Measurements from ENCODE around the gene EPN2. TPM values are rescaled to one million over a fixed set of nuclear protein-coding genes. Genes with fewer than 3 reads are reported as not detected.

EPN2 gene
- total RNA-seq, 1 experiment from 2014 or later = 31.3 TPM

DNA sequence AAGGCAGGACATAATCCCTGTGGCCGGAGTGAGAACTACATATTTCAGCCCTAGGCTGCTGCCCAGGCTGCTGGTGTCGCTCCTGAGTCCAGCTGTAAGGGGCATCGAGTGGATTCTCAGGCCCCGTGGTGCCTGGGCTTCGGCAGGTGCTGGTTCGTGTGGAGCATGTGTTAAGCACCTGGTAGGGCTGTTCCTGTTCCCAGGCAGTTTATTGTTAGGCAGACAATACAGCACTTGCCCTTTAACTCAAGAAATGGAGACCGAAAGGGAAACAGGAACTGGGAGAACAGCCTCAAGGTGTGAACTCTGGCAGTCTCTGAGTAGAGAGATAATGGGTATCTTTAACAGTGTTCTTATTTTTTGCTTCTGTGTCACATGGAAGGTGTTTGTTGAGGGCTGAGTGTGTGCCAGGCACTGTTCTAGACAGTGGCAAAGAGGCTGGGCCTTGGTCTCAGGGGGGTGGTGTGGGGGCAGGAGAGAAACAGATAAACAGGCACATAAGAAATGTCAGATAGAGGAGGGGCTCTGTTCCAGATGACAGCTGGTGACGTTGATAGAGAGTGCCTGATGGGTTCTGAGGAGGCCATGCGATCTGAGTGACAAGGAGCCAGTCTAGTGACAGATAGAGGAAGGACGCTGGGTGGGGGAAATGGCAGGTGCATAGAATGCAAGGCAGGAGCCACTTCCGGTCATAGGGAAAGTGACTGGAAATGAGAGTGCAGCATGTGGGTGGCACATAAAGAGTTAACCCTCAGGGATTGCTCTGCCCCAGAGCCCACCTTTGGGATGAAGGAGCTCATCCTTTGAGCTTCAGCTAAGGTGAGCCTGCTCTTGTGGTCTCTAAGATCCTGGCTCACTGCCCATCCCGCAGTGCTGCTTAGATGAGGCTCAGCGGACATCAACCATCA, 33.8 kb downstream of the EPN2 start:
- CTCF ChIA-PET = no interaction called here
- Mint-ChIP-seq H3K36me3 (ENCODE audit: insufficient read depth, unreplicated experiment) (peaks cover 8% of the 10 kb centered on the region), H3K4me1 (ENCODE audit: low read depth, unreplicated experiment) (peaks cover 10% of the 10 kb centered on the region), H3K9me3 (ENCODE audit: low read depth, unreplicated experiment) (no peaks in the 10 kb centered on the region), H3K4me3 (ENCODE audit: low read depth, unreplicated experiment) (no peak overlapping the region), H3K27ac (ENCODE audit: unreplicated experiment) (no peak overlapping the region), H3K27me3 (ENCODE audit: unreplicated experiment) (no peaks in the 10 kb centered on the region)
- DNase-seq = no peak
- intact Hi-C loops (cut with micrococcal nuclease; ENCODE audit: unreplicated experiment) = no loop called here
- TF ChIP-seq, protein P1, sequence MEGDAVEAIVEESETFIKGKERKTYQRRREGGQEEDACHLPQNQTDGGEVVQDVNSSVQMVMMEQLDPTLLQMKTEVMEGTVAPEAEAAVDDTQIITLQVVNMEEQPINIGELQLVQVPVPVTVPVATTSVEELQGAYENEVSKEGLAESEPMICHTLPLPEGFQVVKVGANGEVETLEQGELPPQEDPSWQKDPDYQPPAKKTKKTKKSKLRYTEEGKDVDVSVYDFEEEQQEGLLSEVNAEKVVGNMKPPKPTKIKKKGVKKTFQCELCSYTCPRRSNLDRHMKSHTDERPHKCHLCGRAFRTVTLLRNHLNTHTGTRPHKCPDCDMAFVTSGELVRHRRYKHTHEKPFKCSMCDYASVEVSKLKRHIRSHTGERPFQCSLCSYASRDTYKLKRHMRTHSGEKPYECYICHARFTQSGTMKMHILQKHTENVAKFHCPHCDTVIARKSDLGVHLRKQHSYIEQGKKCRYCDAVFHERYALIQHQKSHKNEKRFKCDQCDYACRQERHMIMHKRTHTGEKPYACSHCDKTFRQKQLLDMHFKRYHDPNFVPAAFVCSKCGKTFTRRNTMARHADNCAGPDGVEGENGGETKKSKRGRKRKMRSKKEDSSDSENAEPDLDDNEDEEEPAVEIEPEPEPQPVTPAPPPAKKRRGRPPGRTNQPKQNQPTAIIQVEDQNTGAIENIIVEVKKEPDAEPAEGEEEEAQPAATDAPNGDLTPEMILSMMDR (IDR thresholded peaks at IDR 0.05; ENCODE audit: unreplicated experiment) = no peak
- no TSS peak for BruUV-seq (replicated peaks)

DNA sequence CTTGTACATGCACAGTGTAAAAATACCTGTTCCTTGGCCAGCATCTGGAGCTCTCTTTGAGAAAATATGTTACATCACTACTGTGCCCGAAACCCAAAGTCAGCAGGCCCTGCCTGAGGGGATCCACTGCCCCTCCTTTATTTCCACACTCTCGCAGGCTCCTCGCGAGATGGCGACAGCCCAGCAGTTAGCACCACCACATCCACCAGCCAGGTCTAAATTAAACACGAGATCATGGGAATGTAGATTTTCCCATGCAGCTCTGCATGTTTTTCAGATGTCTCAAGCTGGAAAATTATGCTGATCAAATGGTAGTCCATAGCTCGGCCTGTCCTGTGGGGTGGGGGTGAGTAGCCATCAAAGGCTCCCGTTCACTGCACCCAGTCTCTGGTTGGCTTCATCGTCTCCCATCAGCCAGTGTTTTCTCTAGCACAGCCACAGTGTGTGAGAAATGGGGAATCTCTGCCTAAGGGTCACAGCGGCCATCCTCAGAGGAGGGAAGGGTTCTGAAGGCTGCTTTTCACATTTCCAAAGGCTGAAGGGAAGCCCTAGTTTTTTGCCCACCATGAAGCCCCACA, 34.7 kb downstream of the EPN2 start:
- Mint-ChIP-seq H3K27ac (ENCODE audit: unreplicated experiment) (no peak overlapping the region), H3K27me3 (ENCODE audit: unreplicated experiment) (no peaks in the 10 kb centered on the region), H3K4me3 (ENCODE audit: low read depth, unreplicated experiment) (no peak overlapping the region), H3K36me3 (ENCODE audit: insufficient read depth, unreplicated experiment) (peaks cover 5% of the 10 kb centered on the region), H3K9me3 (ENCODE audit: low read depth, unreplicated experiment) (no peaks in the 10 kb centered on the region), H3K4me1 (ENCODE audit: low read depth, unreplicated experiment) (peaks cover 10% of the 10 kb centered on the region)
- CTCF ChIA-PET = no interaction called here
- TF ChIP-seq, protein P1 (IDR thresholded peaks at IDR 0.05; ENCODE audit: unreplicated experiment) = no peak
- no TSS peak for BruUV-seq (replicated peaks)
- intact Hi-C loops (cut with micrococcal nuclease; ENCODE audit: unreplicated experiment) = no loop called here
- no peak for DNase-seq

DNA sequence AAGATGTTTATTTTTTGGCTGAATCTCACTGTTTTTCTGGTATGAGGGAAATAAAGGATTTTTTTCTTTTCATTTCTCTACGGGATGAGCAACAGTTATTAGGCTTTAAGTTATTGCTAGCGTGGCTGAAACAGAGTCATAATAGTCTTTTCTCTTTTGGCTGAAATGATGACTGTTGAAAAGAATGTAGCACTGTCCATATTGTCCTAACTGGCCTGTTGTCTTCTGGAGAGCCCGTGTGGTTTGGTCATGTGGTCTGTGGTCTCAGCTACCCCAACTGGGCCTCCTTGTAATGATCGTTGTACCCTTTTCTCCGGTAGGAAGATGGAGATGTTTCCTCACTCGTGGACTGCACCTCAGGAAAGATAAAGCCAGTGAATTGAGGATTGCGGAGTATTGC, 36.6 kb downstream of the EPN2 start:
- Mint-ChIP-seq H3K36me3 (ENCODE audit: insufficient read depth, unreplicated experiment) (peaks cover 5% of the 10 kb centered on the region), H3K9me3 (ENCODE audit: low read depth, unreplicated experiment) (no peaks in the 10 kb centered on the region), H3K4me1 (ENCODE audit: low read depth, unreplicated experiment) (peaks cover 5% of the 10 kb centered on the region), H3K4me3 (ENCODE audit: low read depth, unreplicated experiment) (no peak overlapping the region), H3K27me3 (ENCODE audit: unreplicated experiment) (no peaks in the 10 kb centered on the region), H3K27ac (ENCODE audit: unreplicated experiment) (no peak overlapping the region)
- BruUV-seq (replicated peaks) = no TSS peak
- CTCF ChIA-PET = no interaction called here
- no peak for DNase-seq
- intact Hi-C loops (cut with micrococcal nuclease; ENCODE audit: unreplicated experiment) = no loop called here
- TF ChIP-seq, protein P1 (IDR thresholded peaks at IDR 0.05; ENCODE audit: unreplicated experiment) = no peak

DNA sequence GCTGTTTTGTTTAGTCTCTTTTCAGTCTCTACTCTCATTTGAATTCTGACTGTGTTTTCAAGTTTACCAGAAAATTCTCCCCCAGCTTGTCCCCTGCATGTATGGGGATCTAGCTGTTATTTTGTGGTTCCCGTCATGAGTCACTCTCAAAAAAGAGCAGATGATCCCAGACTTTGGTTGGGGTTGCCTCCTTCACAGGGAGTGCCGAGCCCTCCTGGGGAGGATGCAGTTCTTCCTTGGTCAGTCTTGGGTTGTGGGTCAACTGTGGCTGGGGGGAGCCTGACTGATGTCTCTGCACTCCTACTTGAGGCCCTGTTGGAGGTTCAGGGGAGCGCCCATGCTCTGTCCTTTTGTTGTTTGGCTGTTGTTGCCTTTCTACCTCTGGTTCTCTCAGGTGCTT, 37.7 kb downstream of the EPN2 start:
- no TSS peak for BruUV-seq (replicated peaks)
- intact Hi-C loops (cut with micrococcal nuclease; ENCODE audit: unreplicated experiment) = no loop called here
- Mint-ChIP-seq H3K27me3 (ENCODE audit: unreplicated experiment) (no peaks in the 10 kb centered on the region), H3K36me3 (ENCODE audit: insufficient read depth, unreplicated experiment) (peaks cover 5% of the 10 kb centered on the region), H3K27ac (ENCODE audit: unreplicated experiment) (no peak overlapping the region), H3K4me1 (ENCODE audit: low read depth, unreplicated experiment) (no peaks in the 10 kb centered on the region), H3K4me3 (ENCODE audit: low read depth, unreplicated experiment) (no peak overlapping the region), H3K9me3 (ENCODE audit: low read depth, unreplicated experiment) (no peaks in the 10 kb centered on the region)
- TF ChIP-seq, protein P1 (IDR thresholded peaks at IDR 0.05; ENCODE audit: unreplicated experiment) = no peak
- CTCF ChIA-PET = no interaction called here
- DNase-seq = no peak

Measured in Calu3 (cell line).